A673 (cell line): ENCODE measurements around the gene METTL27. TPM values are rescaled to one million over a fixed set of nuclear protein-coding genes. Genes with fewer than 3 reads are reported as not detected.
"Not testable (repeated sequence)": the region's sequence is repeated elsewhere in the genome, so short reads cannot be mapped to it uniquely, and the experiment has no call there.

Source experiments
- BruUV-seq: library from RNA; stranded (reverse); fragments of 400-500 nt; replicated peaks from 2 replicates; lab custom pipeline; 2021; lab: Mats Ljungman, UMichigan
- CTCF ChIA-PET: fragments of 300-600 bp; sonication (Branson Sonifier 250); formaldehyde crosslinking; loops from one replicate; lab custom pipeline; 2022; ENCODE audit warnings: antibody characterized with exemption; lab: Charles Lee
- POLR2A ChIA-PET: fragments of 300-600 bp; sonication (Branson Sonifier 250); formaldehyde crosslinking; loops from one replicate; lab custom pipeline; 2022; ENCODE audit warnings: antibody characterized with exemption; ENCODE audit not compliant: low non-redundant PET; lab: Charles Lee
- DNase-seq: peaks from one replicate; pipeline ENCODE4 v3.0.0-alpha.2; 2015; ENCODE audit warnings: low spot score
- H3K27ac ChIP-seq: fragments of 200-600 bp; sonication (generic); 2 replicates; pipeline ENCODE4 v1.5.1; 2016; ENCODE audit warnings: mixed run types, low read depth, mild to moderate bottlenecking, mixed read lengths, antibody characterized with exemption, low read length; ENCODE audit not compliant: poor library complexity, severe bottlenecking
- H3K27me3 ChIP-seq: fragments of 200-600 bp; sonication (generic); replicated peaks from 2 replicates; pipeline ENCODE4 v1.6.1; 2017; ENCODE audit warnings: mixed run types, low read depth, mild to moderate bottlenecking, mixed read lengths, antibody characterized with exemption, low read length; ENCODE audit not compliant: insufficient read depth, poor library complexity
- H3K36me3 ChIP-seq: fragments of 200-600 bp; sonication (generic); 2 replicates; pipeline ENCODE4 v1.6.1; 2016; ENCODE audit warnings: mixed run types, mild to moderate bottlenecking, mixed read lengths, antibody characterized with exemption, low read length; ENCODE audit not compliant: insufficient read depth, poor library complexity, severe bottlenecking
- H3K4me1 ChIP-seq: fragments of 200-600 bp; sonication (generic); 2 replicates; pipeline ENCODE4 v1.6.1; 2017; ENCODE audit warnings: mixed run types, mild to moderate bottlenecking, mixed read lengths, antibody characterized with exemption, low read length; ENCODE audit not compliant: insufficient read depth, poor library complexity, severe bottlenecking
- H3K4me3 ChIP-seq: fragments of 200-600 bp; sonication (generic); 2 replicates; pipeline ENCODE4 v1.5.1; 2016; ENCODE audit warnings: low read depth, mixed run types, mild to moderate bottlenecking, mixed read lengths, low read length; ENCODE audit not compliant: poor library complexity, severe bottlenecking
- H3K9me3 ChIP-seq: fragments of 200-600 bp; sonication (generic); 2 replicates; pipeline ENCODE4 v1.6.1; 2016; ENCODE audit warnings: mixed run types, low read depth, mild to moderate bottlenecking, mixed read lengths, antibody characterized with exemption, low read length; ENCODE audit not compliant: poor library complexity, severe bottlenecking
- EZH2 ChIP-seq: fragments of 200-600 bp; sonication (generic); IDR thresholded peaks from 2 replicates; pipeline ENCODE4 v1.6.1; 2017; ENCODE audit warnings: borderline replicate concordance, low read depth, mild to moderate bottlenecking, mixed read lengths, antibody characterized with exemption, low read length; ENCODE audit not compliant: poor library complexity, severe bottlenecking
- intact Hi-C: fragments of 100-400 bp; cut with micrococcal nuclease; formaldehyde crosslinking; loops from one replicate; pipeline ENCODE4 v1.10.0; 2022; ENCODE audit not compliant: unreplicated experiment
- total RNA-seq: library from RNA; stranded (reverse); gene quantifications from 2 replicates; pipeline ENCODE4 v1.2.3, GENCODE V29; 2021
- TF ChIP-seq, protein P1 (sequence below): fragments of 300-800, 200-600 bp; sonication (generic); conservative IDR thresholded peaks from 2 replicates; pipeline ENCODE4 v1.5.1; 2017; ENCODE audit warnings: low read depth, mild to moderate bottlenecking, antibody characterized with exemption, low read length, moderate library complexity, mixed read lengths

METTL27 gene
- total RNA-seq, 1 experiment from 2014 or later, result not detected

- POLR2A ChIA-PET, result no interaction called here
- intact Hi-C loops, result no loop called here
- CTCF ChIA-PET, result no interaction called here
These were observed 3.7 kb downstream of the METTL27 start for GRCh38 chr7:73838642-73839041.

GRCh38 chr7:73837167-73837566 is 5.1 kb downstream of the METTL27 start:
- POLR2A ChIA-PET, H3K9me3 ChIP-seq, H3K27ac ChIP-seq, H3K4me1 ChIP-seq, DNase-seq, BruUV-seq, H3K27me3 ChIP-seq, intact Hi-C loops, H3K4me3 ChIP-seq, CTCF ChIA-PET, H3K36me3 ChIP-seq: not testable (repeated sequence)

More at GRCh38 chr7:73838642-73839041, 3.7 kb downstream of the METTL27 start:
- no peak overlapping the region for H3K27ac ChIP-seq
- BruUV-seq, result no TSS peak
- no peaks in the 10 kb centered on the region for H3K27me3 ChIP-seq
- no peak for DNase-seq
- TF ChIP-seq, protein P1, sequence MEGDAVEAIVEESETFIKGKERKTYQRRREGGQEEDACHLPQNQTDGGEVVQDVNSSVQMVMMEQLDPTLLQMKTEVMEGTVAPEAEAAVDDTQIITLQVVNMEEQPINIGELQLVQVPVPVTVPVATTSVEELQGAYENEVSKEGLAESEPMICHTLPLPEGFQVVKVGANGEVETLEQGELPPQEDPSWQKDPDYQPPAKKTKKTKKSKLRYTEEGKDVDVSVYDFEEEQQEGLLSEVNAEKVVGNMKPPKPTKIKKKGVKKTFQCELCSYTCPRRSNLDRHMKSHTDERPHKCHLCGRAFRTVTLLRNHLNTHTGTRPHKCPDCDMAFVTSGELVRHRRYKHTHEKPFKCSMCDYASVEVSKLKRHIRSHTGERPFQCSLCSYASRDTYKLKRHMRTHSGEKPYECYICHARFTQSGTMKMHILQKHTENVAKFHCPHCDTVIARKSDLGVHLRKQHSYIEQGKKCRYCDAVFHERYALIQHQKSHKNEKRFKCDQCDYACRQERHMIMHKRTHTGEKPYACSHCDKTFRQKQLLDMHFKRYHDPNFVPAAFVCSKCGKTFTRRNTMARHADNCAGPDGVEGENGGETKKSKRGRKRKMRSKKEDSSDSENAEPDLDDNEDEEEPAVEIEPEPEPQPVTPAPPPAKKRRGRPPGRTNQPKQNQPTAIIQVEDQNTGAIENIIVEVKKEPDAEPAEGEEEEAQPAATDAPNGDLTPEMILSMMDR, result no peak
- no peak for TF ChIP-seq EZH2
- peaks cover 10% of the 10 kb centered on the region for H3K4me1 ChIP-seq
- H3K4me3 ChIP-seq, result no peak overlapping the region
- H3K9me3 ChIP-seq, result no peaks in the 10 kb centered on the region
- no peaks in the 10 kb centered on the region for H3K36me3 ChIP-seq

- ChIA-PET POLR2A (no interaction called here), CTCF (no interaction called here)
- Histone ChIP-seq H3K4me3 (no peak overlapping the region), H3K4me1 (no peaks in the 10 kb centered on the region), H3K36me3 (no peaks in the 10 kb centered on the region), H3K27ac (no peak overlapping the region), H3K9me3 (no peaks in the 10 kb centered on the region), H3K27me3 (no peaks in the 10 kb centered on the region)
- DNase-seq, result no peak
- no TSS peak for BruUV-seq
- intact Hi-C loops, result no loop called here
- TF ChIP-seq EZH2, result no peak
- TF ChIP-seq, protein P1, result no peak
These were observed 7.6 kb downstream of the METTL27 start for GRCh38 chr7:73834626-73835191.
